Stimulated activated CD8-positive, alpha-beta memory T cell treated with anti-CD3 and anti-CD28 coated beads, Interleukin-15, amount 100 ng/mL, for 4 hours (primary cell): ENCODE measurements around the gene DOCK2.
"Not testable (repeated sequence)": the region's sequence is repeated elsewhere in the genome, so short reads cannot be mapped to it uniquely, and the experiment has no call there.

ENCODE experiments used
- DNase-seq, 2 donors: peaks; one replicate each; pipeline ENCODE4 v3.0.0-alpha.2; 2020; ENCODE audit warnings: low read depth in 2 of 2

The DOCK2 gene

DNA sequence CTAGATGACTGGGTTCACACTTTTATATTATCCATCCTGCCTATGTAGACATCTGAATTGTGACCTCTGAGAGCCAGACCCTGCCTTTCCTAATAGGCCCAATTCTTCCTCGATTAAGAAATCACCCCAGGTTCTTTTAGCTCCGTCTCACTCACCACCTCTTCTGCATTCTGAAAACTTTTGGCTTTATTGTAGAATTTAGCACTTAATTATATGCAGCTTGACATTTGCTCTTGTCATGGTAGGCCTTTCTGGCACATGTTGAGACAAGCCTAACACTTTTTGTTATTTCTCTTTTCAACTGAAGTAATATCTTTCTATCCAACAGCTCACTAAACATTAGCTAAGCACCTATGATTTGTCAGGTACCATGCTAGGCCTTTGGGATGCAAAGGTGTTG is 180.0 kb downstream of the DOCK2 start:
- no peak for DNase-seq

DNA sequence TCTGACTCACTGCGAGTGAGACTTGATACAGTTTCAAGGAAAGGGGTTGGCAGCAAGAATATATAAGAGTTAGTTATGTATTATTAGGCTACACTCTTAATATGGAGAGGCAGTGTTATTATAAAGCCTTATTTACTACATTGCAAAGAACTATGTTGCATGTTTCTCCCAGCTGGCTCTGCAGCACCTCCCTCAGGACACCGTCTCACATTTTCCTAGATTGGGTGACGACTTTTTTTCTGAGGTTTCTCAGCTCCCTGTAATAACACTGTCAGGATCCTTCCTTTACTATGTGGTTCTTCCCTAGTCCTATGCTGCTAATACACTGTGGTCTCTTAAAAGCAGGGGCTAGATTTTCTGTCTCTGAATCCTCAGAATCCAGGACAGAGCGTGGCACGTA is 189.5 kb downstream of the DOCK2 start:
- DNase-seq: no peak

DNA sequence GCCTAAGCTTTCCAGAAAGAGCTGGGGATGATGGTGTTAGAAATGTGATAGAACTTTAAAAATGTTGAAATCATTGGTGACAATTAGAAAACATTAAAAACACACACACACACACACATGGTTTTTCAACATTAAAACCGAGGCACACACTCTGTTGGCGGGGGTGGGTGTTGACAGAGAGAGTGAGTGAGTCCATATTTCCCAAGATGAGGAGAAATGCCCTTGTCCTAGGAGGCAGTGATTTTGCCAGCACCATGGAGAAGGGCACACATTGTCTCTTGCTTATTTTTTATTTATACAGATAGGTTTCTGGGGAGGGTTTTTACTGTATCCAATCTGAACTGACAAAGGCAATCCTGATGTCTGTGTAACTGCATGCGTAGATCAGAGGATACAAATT is 190.7 kb downstream of the DOCK2 start:
- DNase-seq: no peak

DNA sequence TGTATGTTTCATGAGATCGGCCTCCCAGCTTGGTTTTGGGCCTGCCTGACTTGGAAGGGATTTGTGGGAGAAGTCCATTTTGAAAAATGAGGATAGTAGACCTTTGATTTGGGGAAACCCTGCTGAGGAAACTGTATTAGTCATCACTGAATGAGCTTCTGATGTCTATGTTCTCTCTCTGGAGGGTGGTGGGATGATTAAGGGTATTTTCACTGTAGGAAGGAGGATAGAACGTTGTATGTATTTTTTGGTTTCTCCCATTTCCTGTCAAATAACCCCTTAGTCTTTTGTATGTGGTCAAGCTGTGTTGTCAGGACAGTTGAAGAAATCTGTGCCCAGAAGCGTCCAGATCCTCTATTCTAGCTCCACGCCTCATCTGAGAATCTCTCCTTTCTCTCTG is 191.3 kb downstream of the DOCK2 start:
- no peak for DNase-seq

DNA sequence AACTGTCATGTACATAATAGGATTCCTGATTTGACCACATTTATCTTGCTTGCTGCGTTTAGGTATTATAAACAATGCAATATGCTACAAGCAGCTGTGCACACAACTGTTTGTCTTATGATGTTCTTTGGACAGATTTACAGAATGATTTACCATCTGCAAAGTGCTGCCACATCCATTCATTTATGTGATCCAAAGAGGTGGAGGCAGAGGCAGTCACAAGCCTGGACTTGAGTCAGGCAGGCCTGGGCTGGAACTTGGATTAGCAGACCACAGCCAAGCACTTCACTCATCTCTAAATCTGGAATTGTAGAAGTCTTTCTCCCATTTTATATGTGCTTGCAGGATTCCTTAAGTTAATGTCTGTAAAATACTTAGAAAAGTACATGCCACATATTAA is 194.3 kb downstream of the DOCK2 start:
- DNase-seq: no peak

DNA sequence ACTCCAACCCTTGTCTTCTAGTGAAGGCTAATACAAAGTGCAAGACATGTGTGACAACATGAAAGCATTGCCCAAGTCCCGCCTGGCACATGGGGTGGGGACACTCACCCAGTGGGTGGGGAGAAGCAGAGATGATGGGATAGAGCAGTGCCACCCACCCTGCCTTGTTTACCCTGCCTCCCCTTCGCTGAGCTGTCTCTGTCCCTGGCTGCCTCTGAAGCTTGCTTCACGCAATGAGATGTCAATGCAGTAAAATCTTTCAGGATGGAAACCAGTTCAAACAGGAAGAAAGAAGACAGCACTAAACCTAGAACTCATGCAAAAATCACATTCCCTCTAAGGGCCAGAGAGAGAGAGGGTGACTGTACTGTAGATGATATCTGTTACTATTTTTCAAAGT is 195.2 kb downstream of the DOCK2 start:
- DNase-seq: no peak

DNA sequence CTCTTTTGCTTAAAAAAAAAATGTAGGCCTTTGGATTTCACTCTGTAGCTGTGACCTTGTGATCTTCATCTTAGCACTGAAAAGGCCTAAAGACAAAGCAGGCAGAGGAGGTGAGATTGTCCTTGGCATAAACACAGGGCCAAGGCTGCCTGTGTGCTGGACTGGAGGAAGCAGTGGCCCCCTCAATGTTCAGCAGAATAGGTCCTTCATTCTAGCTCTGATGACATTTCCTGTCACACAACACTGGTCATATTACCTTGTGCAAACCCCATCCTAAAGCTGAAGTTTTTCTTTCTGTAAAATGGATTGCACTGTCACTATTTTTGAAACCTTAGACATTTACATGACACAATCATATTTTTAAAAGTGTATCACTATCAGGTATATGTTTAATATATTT is 195.8 kb downstream of the DOCK2 start:
- DNase-seq: no peak

DNA sequence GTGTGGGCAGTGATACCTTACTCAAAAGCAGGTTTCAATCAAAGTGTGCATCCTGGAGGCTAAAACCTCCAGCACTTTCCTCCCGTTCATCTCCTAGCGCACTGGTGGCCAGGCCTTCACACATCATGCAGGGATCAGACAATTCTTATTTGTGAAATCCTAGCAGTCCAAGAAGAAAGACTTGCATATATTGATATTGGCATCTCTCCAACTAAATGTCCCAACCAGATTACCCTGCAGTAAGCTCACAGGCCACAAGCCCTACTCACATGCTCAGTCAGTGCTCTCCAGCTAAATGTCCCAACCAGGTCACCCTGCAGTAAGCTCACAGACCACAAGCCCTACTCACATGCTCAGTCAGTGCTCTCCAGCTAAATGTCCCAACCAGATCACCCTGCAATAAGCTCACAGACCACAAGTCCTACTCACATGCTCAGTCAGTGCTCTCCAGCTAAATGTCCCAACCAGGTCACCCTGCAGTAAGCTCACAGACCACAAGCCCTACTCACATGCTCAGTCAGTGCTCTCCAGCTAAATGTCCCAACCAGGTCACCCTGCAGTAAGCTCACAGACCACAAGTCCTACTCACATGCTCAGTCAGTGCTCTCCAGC is 196.7 kb downstream of the DOCK2 start:
- DNase-seq: not testable (repeated sequence)

DNA sequence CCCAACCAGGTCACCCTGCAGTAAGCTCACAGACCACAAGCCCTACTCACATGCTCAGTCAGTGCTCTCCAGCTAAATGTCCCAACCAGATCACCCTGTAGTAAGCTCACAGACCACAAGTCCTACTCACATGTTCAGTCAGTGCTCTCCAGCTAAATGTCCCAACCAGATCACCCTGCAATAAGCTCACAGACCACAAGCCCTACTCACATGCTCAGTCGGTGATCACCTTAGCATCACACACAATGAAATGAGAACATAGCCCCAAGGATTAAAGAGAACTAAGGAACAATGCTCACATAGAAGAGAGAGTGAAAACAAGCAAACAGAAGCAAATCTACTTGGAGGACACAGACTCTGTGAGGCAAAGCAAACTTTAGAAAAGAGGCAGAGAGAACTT is 197.5 kb downstream of the DOCK2 start:
- not testable (repeated sequence) for DNase-seq

DNA sequence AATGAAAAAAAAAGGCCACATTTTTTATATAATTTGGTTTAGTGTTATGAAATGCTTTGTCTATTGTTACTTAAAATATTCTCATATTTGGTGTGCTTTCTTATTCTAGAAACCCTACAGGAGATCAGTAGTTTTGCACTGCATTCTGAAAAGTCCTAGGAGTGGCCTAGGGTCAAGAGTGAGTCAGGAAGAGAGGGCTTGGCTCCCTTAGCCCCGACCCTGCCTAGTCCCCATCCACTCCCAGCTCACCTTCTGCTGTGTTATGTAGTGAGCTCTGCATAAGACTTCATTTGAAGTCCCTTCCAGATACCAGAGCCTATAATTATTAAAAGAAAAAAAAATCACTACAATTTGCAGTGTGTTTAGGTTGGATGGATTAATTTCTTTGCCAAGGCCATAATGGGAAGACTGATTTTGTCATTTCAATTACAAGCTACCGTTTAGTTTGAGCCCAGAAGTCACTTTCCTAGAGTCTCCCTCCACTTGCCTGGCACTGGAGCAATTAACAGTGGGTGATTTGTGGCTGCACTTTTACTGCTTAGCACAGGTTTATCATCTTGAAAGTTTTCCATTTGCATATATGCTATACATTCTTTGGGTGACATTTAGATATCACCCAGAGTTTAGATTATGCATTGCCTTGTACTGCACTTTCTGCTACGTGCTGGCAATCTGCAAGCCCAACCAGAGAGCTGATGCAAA is 199.9 kb downstream of the DOCK2 start:
- DNase-seq: no peak

DNA sequence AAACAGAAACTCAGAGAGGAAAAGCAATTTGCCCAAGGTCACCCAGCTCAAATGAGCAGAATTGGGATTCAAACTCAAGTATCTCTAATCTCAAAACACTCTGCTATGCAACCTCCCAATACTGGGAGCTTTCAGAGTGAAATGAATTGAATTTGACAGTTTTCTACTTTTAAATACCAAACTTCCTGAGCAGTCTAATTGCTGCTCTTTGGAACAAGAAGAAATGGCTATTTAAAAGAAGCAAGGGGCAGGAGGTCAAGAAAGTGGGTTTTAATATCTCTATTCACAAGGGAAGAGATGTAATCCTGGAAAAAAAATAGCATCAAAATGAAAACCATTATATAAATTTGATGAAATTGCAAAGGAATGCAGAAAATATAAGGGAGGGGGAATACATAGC is 200.6 kb downstream of the DOCK2 start:
- no peak for DNase-seq

DNA sequence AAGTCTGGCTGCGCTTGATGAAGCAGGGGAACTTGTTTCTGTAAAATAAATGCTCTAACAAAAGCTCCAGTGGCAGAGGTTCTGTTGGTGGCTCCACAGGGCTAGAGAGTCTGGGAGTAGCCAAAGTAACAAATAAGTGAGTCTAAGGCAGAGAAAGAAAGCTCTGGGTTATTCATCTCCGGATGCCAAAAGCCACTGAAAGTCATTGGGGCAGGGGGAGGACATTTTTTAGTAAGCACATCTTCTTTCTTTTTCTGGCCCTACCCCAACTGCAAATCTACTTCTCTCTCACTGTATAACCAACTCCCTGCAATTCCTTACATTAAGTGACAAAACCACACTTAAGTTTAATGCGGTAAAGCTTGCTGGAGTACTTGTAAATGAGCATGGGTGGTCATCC is 201.6 kb downstream of the DOCK2 start:
- DNase-seq: no peak

DNA sequence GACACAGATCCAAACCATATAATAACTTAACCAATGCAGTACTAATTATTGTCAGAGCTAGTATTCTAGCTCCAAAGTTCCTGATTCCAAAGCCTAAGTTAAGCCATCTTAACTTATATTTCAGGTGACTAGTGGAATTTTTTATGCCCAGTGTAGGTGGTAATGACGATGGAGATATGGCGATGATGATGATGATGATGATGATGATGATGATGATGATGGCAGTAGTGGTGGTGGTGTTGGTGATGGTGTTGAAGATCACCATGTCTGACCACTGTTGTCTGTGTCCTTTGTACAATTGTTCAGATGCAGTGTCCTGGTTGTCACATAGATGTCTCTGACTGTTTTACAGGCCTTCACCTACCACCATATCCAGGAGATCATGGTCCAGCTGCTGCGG is 203.3 kb downstream of the DOCK2 start:
- no peak for DNase-seq

DNA sequence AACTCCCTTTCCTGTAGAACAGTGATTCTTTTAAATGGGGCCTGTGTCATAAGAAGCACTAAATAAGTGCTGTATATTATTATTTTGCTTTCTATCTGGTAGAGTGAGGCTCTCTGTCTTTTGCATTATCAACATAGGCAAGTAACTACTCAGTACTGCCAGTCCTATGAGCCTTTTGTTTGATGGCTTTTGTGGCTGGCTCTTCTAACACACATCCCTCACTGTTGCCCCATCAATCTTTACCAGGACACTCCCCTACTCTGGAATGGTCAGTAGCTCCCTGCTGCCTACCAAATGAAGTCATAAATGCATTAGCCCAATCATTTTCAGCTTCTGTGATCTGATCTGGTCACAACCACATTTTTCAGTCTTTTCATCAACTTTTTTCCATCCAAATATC is 205.6 kb downstream of the DOCK2 start:
- DNase-seq: no peak

DNA sequence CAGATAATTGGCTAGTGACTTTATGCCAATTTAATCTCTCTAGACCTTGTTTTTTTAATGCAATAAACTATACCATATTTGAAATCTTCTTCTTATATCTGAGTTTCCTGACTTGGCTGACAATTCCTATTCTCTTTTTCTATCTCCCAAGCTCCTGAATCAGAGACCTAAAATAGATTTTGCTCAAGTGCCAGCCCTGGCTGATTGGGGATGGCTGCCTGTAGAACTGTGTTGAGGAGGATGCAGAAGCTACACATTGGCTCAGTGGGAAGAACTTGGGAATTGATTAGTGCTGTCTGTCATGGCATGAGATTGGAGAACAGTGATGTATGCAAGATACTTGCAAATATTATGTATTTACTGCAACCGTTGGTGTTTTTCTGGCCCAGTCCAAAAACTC is 210.4 kb downstream of the DOCK2 start:
- DNase-seq: no peak

DNA sequence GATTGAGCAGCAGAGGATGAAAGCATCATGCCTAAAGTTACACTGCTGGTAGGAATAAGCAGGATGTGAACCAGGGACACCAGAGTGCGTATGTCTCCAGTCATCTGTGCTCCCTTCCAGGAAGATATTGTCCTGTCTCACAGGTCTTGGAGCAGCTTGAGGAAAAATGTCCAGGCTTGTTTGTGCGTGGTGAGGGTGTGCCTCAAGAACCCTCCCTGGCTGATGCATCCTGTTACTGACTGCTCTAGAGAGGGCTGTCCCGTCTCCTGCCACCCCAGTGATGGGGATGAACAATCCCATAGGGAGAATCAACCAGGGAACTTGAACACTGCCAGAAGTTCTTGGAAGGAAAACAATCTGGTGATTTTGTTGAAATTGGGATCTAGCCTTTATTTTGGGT is 211.2 kb downstream of the DOCK2 start:
- no peak for DNase-seq

DNA sequence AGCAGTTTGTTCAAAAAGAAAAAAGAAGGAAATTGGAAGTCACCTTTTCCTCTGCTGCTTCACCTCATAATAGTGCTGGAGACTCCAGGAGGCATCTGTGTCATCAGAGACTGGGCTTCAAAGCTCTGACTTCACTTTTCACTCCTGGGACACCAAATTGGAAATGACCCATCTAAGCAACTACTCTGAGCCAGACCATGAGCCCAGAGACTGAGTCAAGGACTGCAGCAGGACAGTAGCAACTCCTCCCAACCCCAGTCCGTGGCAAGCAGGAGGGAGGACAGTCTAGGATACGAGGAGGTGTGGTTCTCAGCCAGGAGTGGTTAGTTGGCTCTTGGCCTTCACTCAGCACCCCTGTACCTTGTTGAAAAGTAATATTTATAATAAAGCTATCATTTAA is 211.7 kb downstream of the DOCK2 start:
- no peak for DNase-seq

DNA sequence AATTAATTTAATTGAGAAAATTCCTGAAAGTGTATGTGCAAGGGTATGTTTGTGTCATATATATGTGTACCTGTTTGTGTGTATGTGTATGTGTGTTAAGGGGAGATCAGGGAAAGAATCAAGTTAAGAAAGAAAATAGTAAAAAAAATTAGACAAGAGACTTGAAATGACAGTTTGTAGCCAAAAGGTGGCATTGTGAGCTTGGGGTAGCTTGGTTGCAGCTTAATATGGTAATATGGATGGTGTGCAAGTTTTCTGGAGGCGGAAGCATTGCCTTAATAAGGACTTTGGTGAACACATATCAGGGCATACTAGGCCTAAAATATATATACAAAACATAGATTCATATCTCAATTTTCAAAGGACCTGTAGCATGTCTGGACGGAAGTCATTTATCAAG is 213.3 kb downstream of the DOCK2 start:
- DNase-seq: no peak

DNA sequence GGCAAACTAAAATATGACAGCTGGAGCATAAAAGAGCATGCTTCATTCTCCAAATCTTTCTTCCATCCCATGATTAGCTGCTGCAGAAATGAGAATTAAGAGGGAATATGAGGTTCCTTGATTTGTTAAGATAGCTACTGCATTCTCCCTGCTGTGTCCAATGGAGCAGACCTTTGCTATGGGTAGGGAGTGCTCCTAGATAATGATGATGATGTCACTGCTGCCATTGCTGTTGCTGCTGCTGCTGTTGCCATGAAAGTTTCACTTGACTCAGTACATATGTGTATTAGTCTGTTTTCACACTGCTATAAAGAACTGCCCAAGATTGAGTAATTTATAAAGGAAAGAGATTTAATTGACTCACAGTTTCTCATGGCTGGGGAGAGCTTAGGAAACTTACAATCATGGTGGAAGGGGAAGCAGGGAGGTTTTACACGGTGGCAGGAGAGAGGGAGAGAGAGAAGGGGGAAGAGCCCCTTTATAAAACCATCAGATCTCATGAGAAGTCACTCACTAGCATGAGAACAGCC is 214.3 kb downstream of the DOCK2 start:
- no peak for DNase-seq

DNA sequence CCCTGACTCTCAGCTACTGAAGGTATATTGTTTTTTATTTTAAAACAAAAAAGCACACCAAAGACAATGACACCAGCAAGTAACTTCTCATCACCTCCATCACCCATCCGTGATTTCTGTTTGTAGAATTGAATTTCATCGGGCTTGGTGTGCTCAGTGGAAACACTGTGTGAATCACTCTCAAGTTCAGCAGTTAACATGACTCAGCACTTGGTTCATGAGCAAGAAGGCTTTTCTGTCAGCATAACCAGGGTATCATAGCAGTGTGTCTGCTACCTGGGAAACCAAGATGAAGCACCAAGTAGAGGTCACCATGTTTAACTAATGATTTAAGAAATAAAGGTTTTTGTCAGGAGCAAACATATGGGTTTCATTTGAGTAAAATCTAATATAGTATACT is 219.5 kb downstream of the DOCK2 start:
- no peak for DNase-seq

DNA sequence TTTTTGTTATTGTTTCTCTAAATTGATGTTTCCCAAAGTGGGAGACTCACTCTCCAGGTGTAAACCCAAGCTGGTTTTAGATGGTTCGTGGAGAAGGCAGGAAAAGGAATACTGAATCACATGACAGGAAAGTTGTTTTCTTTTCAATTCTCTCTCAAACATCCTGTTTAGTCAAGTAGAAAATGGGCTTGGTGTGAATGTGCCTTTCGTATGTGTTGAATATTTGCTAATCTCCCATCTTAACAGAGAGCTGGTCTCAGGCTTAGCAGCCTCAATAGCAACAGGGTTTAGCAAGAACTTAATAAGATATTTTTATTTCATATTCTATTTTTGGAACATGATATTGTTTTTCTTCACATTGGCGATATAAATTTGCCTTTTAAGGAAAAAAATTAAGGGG is 223.5 kb downstream of the DOCK2 start:
- DNase-seq: no peak

DNA sequence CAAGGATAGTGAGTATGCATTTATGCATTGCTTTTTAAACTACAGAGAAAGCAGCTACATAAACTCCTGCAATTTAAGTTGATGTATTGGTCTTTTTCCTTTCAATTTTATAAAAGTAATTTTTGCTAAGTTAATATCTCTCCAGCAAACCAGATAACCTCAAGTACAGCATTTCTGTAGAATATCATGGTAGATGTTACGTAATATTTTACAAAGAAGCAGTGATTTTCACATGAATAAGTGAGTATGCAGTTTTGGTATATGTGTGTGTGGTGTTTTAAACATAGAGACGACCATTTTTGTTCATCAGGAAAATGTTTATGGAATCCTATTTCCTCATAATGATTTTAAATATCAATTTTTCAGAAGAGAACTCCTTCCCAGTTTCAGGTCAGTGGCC is 224.4 kb downstream of the DOCK2 start:
- no peak for DNase-seq

DNA sequence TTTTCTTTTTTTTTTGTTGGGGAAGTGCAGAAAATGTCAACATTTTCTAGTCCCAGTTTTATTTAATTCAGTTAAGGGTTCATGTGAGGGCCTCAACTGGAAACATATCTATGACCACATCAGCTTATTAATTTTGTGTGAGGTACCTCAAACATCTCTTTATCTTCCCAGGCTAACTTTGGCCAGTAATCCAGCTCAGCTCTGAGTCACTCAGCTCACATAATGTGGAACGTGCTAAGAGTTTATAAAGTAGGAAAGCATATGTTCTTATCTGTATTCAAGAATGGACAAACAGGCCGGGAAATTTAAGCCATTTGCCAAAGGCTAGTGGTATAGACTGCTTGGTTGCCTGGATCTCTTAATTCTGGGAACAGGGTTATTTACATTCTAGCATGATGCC is 224.9 kb downstream of the DOCK2 start:
- no peak for DNase-seq

DNA sequence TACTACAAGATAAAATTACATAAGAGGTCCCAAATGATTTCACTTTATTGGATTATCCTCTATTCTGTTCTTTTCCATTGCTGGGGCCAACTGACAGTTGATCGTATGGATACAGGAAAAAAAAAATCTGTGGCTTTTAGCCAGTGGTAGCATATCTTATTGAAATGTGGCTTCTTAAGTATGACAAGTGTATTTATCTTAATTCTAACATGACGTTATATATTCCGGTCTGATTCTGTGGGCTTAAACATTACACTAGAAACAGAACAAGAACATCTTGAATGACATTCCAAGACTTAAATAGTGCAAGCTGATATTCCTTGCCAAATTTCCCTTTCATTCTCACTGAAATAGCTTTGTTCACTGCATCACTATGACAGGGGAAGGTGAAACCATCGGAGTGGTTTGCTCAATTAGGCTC is 225.3 kb downstream of the DOCK2 start:
- no peak for DNase-seq
